Measurements from ENCODE around the gene CACNA1C.
A peak's percentile ranks its signal among the peaks of the same experiment; 100 is the strongest.

The CACNA1C gene

DNA sequence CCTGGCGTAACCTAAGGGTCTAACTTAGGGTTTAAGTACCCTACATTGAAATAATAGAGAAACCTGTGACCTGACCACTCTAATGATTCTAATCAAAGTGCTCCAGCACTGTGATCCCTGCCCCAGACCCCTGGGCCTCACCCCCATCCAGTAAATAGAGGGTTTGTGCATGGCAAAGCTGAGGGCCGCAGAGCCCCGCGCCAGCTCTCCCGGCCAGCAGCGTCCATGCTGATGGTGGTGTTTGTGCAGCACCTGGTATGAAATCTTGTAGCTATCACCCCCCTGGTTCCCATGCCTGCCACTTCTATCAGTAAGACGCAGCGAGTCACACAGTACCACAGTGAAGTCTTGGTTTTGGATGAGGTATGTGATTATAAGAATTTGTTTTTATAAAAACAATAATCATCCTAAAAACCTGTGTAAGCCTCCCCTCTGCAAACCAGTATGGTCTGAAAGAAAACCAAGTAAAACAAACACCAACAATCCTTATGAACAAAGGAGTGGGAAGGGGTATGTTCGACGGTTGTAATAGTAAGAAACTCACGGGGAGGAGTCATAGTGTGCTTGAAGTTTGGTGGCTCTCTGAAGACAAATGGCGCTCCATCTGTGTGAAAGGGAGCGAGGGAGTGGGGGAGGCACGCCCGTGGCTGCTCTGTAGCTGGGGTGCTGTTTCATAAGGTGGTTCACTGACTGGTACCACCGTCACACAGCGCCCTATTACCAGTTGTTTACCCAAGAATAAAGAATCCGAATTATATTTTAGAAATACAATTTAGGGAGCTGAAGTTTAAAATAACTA is 156.2 kb downstream of the CACNA1C start:
- no peak overlapping the region for H3K4me3 ChIP-seq (ENCODE audit: low read depth, low read length)
- TF ChIP-seq, protein P1, sequence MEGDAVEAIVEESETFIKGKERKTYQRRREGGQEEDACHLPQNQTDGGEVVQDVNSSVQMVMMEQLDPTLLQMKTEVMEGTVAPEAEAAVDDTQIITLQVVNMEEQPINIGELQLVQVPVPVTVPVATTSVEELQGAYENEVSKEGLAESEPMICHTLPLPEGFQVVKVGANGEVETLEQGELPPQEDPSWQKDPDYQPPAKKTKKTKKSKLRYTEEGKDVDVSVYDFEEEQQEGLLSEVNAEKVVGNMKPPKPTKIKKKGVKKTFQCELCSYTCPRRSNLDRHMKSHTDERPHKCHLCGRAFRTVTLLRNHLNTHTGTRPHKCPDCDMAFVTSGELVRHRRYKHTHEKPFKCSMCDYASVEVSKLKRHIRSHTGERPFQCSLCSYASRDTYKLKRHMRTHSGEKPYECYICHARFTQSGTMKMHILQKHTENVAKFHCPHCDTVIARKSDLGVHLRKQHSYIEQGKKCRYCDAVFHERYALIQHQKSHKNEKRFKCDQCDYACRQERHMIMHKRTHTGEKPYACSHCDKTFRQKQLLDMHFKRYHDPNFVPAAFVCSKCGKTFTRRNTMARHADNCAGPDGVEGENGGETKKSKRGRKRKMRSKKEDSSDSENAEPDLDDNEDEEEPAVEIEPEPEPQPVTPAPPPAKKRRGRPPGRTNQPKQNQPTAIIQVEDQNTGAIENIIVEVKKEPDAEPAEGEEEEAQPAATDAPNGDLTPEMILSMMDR (conservative IDR thresholded peaks at IDR 0.05; ENCODE audit: low read depth, low read length): no peak
- DNase-seq (ENCODE audit: low read depth): no peak

DNA sequence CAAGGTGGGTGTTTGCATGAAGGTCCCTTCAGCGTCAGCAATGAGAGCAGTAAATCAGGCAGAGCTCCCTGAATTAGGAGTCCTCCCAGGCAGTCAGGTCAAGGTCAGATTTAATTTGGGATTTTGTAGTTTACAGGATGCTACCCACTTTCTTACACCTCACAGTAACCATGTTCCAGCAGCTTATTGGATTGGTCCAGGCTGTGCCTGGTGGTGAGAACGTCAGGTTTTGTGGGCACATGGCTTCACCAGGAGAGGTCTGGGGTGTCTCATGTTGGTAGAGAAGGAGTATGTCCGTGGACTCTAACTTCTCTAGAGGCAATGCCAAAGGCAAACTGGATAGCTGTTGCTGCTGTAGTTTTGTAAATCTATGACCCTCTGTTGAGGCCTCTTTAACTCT is 158.3 kb downstream of the CACNA1C start:
- H3K4me3 ChIP-seq (ENCODE audit: low read depth, low read length): no peak overlapping the region
- no peak for DNase-seq (ENCODE audit: low read depth)
- TF ChIP-seq, protein P1 (conservative IDR thresholded peaks at IDR 0.05; ENCODE audit: low read depth, low read length): no peak

DNA sequence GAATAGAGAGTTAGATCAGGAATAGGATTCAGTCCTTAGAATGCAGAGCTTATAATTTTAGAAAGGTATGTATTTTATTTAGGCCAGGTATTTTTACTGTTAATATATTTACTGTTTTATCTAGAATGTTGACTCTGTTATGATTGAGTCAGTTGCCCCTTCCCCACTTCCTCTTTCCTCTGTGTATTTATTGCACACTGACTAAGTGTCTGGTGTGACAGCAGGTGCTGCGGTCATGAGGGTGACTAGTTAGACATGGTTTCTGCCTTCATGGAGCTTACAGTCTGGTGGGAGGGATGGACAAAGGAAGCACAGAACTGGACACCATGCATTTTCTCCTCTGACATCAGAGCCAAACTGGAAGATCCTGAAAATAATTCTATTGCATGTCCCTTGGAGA is 159.8 kb downstream of the CACNA1C start:
- no peak overlapping the region for H3K4me3 ChIP-seq (ENCODE audit: low read depth, low read length)
- DNase-seq (ENCODE audit: low read depth): no peak
- TF ChIP-seq, protein P1 (conservative IDR thresholded peaks at IDR 0.05; ENCODE audit: low read depth, low read length): no peak

DNA sequence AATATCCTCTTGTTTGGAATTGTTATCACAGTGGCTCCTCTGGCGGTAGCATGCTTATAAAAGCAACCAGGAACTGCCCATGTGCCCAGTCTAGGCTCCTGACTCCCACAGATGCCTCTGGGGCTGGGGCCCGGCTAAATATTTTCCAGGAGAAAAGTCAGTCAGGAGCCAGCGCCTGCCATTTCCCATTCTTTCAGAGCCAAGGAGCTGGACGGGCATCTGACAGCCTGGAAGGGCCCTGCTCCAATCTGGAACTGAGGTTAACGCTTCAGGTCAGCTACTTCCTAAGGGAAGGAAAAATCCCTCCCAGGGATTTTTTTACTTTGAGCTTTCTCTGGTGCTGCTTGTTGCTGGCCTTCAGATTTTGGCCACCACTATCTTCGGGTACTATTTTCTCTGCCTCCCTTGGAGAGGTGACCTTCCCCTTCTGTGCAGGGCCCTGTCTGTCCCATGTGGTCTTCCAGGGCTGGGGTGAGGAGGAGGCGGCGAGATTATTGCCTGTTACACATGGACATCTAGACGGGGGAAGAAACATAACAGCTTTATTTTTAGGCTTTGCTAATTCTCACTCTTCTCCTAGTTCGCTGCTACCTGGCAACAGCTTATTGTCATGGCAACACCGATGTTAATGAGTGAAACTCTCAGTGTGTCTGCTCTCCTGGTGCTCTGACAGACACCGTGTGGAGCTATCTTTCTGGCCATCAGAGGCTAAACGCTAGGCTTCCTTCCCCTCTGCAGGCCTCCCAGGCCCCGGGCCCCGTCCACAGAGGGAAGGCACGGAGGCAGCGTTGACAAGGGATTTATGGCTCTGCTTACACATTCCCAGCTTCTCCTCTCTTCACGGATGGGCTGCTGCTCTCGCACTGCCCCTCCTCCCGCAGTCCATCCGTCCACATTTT is 160.4 kb downstream of the CACNA1C start:
- peak; percentile 31 for DNase-seq (ENCODE audit: low read depth)
- H3K4me3 ChIP-seq (ENCODE audit: low read depth, low read length): no peak overlapping the region
- TF ChIP-seq, protein P1 (conservative IDR thresholded peaks at IDR 0.05; ENCODE audit: low read depth, low read length): no peak

DNA sequence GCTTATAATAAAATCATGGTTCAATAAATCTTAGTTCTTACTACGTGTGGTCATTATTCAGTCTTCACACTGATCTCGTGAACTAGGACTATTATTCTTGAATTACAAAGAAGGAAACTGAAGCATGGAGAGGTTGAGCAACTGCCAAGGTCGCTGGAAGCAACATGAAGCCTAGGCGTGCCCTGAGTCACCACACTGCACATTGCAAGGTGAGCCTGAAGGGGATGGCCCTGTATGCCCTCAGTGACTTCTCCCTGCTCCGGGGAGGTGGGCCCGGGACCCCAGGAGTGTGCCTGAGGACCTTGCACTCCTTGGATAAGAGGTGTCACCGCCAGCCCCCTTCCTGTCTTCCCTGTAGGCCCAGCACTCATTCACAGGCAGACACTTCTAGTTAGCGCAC is 161.6 kb downstream of the CACNA1C start:
- DNase-seq (ENCODE audit: low read depth): peak; percentile 18
- TF ChIP-seq, protein P1 (conservative IDR thresholded peaks at IDR 0.05; ENCODE audit: low read depth, low read length): no peak
- no peak overlapping the region for H3K4me3 ChIP-seq (ENCODE audit: low read depth, low read length)

DNA sequence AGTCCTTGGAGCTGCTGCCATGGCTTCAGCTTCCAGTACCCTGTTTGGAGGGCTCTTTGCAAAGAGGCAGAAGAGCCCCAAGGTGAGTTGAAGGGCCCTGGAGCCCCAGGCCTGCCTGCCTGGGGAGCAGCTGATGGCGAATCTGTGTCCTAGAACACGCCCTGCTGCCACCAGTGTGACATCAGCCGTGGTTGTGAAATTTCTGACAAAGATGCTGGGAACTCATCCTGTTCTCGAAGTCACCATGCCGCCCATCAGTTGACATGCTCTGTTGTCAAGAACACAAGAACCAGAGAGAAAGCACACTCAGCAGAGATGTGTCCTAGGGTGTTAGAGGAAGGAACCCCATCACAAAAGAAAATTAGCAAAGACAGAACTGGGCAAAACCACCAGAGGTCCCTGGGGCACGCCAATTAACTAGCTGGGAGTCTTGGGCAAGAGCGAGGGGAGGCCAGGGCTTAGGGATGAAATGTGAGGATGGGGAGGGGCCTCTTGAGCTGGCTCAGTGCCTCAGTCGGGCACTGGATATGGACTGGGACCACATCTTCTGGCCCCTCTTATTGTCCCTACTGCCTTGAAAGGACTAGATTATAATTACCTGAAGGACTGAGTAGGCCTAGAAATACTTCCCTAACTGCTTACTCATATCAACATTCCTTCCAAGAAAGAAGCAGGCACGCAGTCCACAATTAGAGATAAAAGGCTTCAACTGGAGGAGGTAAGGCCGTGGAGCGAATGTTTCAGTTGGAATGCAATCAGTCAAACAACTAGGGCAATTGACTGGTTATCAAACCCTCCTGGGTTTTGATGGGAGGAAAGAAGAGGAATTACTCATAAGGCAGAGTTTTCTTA is 163.1 kb downstream of the CACNA1C start:
- no peak overlapping the region for H3K4me3 ChIP-seq (ENCODE audit: low read depth, low read length)
- TF ChIP-seq, protein P1 (conservative IDR thresholded peaks at IDR 0.05; ENCODE audit: low read depth, low read length): no peak
- DNase-seq (ENCODE audit: low read depth): peak; percentile 26

Data from choroid plexus epithelial cell (primary cell).